Stimulated activated CD8-positive, alpha-beta memory T cell treated with anti-CD3 and anti-CD28 coated beads, Interleukin-15, amount 100 ng/mL, for 1 hour (primary cell): ENCODE data around the gene KIAA0825.
"Not testable (repeated sequence)": the region's sequence is repeated elsewhere in the genome, so short reads cannot be mapped to it uniquely, and the experiment has no call there.

Experiments
- DNase-seq: peaks from one replicate; pipeline ENCODE4 v3.0.0-alpha.2; 2020; ENCODE audit warnings: low read depth

The KIAA0825 gene

GRCh38 chr5:94240134-94240533 is 378.3 kb downstream of the KIAA0825 start:
- no peak for DNase-seq

GRCh38 chr5:94239266-94239665 is 379.1 kb downstream of the KIAA0825 start:
- DNase-seq = no peak

GRCh38 chr5:94234987-94235386 is 383.4 kb downstream of the KIAA0825 start:
- DNase-seq = no peak

DNA sequence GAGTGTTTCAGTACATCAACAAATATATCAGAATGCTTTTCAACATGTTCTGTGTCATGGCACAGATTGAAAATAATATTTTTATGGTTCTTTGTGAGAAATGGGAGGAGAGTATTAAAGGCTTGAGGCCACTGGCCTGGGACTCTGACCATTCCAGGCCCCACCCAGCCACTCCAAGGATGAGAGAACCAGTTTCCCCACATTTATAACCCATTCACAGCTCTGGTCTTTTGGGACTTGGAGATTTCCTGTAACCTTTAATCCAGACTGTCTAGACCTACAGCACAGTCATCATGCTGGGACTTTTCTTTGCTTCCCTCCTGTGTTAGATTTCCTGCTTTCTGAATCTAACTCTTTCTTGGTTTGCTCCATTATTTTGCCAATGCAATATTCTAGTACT is 389.6 kb downstream of the KIAA0825 start:
- no peak for DNase-seq

- no peak for DNase-seq
Measured at GRCh38 chr5:94223235-94223634, 395.2 kb downstream of the KIAA0825 start.

GRCh38 chr5:94218374-94218773 is 400.0 kb downstream of the KIAA0825 start:
- no peak for DNase-seq

DNA sequence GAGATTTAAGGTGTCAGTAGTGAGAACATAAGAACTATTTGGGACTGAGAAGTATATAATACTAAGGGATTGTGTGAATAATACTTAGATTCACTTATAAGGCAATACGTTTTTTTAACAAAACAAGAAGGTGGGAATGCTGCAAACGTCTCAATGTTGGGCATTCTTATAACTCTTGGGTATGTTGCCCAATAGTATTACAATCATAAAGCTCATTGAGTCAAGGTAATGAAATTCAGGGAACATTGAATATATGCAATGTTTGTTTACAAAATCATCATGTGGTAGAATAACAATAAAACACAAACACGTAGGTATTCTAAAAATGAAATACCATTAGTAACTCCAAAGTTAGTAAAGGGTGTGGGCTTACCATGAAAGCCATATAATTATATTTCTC is 400.7 kb downstream of the KIAA0825 start:
- DNase-seq = no peak

- DNase-seq = no peak
Measured at GRCh38 chr5:94217216-94217615, 401.2 kb downstream of the KIAA0825 start.

GRCh38 chr5:94212476-94212875 is 405.9 kb downstream of the KIAA0825 start:
- DNase-seq = no peak

DNA sequence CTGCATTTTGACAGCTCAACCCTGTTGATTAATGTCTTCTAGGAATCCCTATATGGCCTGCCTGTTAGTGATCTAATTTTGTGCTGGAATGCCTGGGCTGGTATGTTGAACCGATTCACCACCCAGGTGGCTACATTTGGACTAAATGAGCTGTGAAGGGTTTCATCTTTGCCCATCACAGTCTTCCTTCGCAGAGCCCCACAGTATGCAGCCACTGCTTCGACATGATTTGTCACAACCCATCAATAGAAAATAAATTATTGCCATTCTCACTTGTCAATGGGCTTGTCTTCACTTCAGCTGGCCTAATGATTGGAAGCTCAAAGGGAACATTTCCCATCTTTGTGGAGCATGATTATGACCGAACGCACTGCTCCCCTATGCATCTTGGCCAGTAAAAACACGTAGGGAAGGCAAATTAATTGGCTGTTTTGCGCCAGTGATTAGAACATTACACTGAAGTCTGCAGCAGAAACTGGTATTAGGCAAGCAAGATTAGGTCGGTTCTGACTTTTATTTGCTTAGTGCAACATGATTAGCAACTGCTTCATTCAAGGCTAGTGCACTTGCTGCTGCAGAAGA is 408.5 kb downstream of the KIAA0825 start:
- no peak for DNase-seq

DNA sequence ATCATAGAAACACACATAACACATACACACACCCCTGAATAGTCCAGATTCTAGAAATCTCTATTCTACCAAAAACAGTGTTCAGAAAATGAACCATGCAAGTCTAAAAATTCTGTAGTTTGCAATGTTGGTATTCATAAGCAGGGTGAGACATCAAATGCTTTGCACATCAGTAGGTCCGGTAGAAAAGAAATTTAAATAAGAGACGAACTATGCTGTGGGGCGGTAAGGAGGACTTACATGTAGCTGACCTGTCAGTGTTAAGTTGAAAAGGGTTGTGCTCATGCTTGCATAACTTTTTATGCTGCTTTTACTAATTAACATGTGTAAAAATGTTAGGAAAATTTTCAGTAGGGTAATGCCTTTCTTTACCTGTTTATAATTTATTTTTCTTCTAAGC is 409.1 kb downstream of the KIAA0825 start:
- no peak for DNase-seq

GRCh38 chr5:94199566-94199965 is 418.8 kb downstream of the KIAA0825 start:
- no peak for DNase-seq

DNA sequence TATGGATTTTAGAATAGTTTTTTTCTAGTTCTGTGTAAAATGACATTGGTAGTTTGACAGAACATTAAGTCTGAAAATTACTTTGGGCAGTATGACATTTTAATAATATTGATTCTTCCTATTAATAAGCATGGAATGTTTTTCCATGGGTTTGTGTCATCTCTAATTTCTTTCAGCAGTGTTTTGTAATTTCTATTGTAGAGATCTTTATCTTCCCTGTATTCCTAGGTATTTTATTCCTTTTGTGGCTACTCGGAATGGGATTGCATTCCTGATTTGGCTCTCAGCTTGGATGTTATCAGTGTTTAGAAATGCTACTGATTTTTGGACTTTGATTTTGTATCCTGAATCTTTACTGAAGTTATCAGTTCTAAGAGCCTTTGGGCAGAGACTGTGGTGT is 420.4 kb downstream of the KIAA0825 start:
- DNase-seq = no peak

DNA sequence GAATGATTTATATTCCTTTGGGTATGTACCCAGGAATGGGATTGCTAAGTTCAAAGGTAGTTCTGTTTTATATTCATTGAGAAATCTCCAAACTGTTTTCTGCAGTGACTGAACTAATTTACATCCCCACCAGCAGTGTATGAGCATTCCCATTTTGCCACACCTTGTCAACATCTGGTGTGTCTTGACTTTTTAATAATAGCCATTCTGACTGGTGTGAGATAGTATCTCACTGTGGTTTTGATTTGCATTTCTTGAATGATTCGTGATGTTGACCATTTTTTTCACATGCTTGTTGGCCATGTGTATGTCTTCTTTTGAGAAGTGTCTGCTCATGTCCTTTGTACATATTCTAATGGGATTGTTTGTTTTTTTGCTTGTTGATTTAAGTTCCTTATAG is 421.5 kb downstream of the KIAA0825 start:
- DNase-seq = no peak

DNA sequence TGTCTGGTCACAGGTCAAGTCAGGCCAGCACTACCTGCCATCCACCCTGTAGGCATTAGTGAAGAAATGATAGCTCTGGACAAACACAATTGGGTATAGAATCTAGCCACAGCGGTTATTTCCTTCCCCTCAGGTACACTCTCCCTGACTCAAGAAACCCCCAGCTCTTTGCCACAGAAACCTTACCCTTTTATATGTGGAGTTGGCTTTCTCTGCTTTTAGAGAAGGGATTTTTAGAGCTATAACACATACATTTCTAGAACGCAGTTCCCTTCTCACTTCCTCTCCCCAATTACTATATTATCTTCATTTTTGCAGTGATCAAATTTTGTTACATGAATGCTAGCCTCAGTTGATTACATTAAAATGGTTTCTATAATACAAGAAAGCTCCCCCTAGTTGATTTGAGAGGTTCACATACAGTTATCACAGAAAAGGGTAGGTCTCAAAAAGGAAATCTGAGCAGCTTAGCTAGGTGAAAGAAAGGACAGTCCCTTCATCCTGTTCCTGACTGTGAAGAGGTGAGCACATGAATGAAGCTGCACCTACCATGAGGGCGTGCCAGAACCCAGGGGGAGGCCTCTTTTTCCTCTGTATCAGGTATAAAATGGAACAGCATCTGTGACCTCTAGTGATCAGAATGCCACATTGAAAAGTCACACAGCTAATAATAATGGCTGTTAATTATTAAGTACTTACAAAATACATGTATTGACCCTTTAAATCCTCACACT is 425.6 kb downstream of the KIAA0825 start:
- no peak for DNase-seq

- DNase-seq = no peak
Measured at GRCh38 chr5:94191604-94192003, 426.8 kb downstream of the KIAA0825 start.

- no peak for DNase-seq
Measured at GRCh38 chr5:94188725-94189124, 429.7 kb downstream of the KIAA0825 start.

DNA sequence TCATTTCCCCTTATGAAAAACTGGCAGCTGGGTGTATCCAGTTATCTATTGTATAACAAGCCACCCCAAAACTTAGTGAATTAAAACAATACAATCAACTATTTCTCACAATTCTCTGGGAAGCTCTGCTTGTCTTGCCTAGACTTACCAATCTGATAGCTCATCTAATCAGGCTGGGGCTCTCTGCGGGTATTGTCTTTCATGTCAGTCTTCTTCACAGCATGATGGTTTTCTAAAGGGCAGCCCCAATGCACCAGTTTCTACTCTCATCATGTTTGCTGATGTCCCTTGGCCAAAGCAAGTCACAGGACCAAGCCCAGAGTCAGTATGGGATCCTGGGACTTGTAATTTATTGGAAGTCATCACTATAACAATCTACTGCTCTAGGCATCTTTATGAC is 433.5 kb downstream of the KIAA0825 start:
- DNase-seq = no peak

DNA sequence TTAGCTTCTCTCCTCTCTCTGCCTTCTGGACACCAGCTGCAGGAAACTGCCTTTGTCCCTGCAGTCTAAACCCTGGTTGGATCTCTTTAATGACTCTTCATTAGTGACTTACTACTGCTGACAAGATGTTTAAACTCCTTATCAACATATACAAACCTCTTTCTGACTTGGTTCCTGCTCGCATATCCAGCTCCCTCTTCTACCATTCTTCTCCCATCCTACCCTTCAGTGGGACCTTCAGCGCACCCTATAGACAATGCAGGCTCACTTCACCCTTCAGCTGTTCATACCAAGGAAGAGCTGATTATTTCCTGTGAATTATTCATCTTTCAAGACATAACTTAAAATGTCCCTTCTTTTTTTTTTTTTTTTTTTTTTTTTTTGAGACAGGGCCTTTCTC is 436.5 kb downstream of the KIAA0825 start:
- no peak for DNase-seq

DNA sequence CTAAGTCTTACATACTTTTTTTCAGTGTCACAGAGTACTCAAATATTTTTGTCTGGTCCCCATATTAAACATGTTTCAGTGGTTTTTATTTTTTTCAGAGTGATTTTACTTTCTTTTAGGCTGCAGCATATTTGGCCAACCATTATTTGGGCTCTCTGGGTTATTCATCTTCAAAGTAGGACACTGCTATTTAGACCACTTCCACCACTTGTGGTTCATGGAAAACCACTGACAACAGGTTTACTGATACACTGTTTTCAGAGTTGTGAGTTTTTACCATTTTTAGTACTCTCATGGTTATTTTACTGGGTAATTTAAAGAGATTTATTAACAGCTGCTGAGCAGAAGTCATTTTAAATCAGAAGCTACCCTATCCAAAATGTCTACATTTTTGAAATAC is 437.6 kb downstream of the KIAA0825 start:
- no peak for DNase-seq

GRCh38 chr5:94175912-94176311 is 442.5 kb downstream of the KIAA0825 start:
- DNase-seq = no peak

GRCh38 chr5:94174748-94175411 is 443.5 kb downstream of the KIAA0825 start:
- DNase-seq = no peak

- DNase-seq = no peak
Measured at GRCh38 chr5:94173100-94173499, 445.3 kb downstream of the KIAA0825 start.

DNA sequence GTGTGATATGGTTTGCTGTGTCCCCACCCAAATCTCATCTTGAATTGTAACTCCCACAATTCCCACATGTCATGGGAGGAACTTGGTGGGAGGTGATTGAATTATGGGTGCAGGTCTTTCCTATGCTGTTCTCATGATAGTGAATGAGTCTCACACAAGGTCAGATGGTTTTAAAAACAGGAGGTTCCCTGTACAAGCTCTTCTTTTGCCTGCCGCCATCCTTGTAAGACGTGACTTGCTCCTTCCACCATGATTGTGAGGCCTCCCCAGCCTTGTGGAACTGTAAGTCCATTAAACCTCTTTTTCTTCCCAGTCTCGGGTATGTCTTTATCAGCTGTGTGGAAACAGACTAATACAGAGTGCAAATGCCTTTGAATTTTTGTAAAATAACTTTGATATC is 447.3 kb downstream of the KIAA0825 start:
- not testable (repeated sequence) for DNase-seq
